HepG2 (cell line): ENCODE measurements around the gene P2RY11. TPM values are rescaled to one million over a fixed set of nuclear protein-coding genes. Genes with fewer than 3 reads are reported as not detected.

Experiments
- ATAC-seq: fragments of 200-7000 bp; cut with Tn5 transposase; 3 replicates; pipeline ENCODE4 v1.9.1; 2020; ENCODE audit warnings: mild to moderate bottlenecking, moderate library complexity
- BruUV-seq: library from RNA; stranded (reverse); fragments of 400-500 nt; replicated peaks from 2 replicates; lab custom pipeline; 2021; lab: Mats Ljungman, UMichigan
- CTCF ChIA-PET: fragments of 300-600 bp; formaldehyde crosslinking; extraction: SDS; loops from one replicate; lab custom pipeline; 2021; ENCODE audit warnings: low total read pairs, inconsistent platforms, low intra/inter-chr PET ratio; lab: Yijun Ruan, JAX
- POLR2A ChIA-PET: fragments of 350-600 bp; sonication (Branson Sonifier 250); formaldehyde crosslinking; loops from one replicate; lab custom pipeline; 2020; ENCODE audit warnings: antibody characterized with exemption, inconsistent platforms; lab: Yijun Ruan, JAX
- DNase-seq: peaks from one replicate; pipeline ENCODE4 v3.0.0-alpha.2; 2015; ENCODE audit warnings: low spot score
- FAIRE-seq: peaks from 3 replicates; lab custom pipeline; 2011; peaks lifted over from hg19 to GRCh38; lab: Jason Lieb, UNC
- H2AFZ ChIP-seq: one replicate; pipeline ENCODE4 v1.6.1; 2011; ENCODE audit warnings: low read length, inconsistent platforms
- H3K27ac ChIP-seq: fragments of 300-600 bp; 3 replicates; pipeline ENCODE4 v1.8.0; 2011; ENCODE audit warnings: mixed run types, mild to moderate bottlenecking, mixed read lengths, low read length, inconsistent platforms; ENCODE audit not compliant: insufficient read depth; ENCODE audit errors: extremely low read length
- H3K27me3 ChIP-seq, 2 experiments: fragments of 200-600 bp in 1 of 2; 2 replicates in 1 of 2; 3 replicates in 1 of 2; pipeline versions ENCODE4 v1.6.0 to v1.8.0; 2011; ENCODE audit warnings: low read length in 2 of 2, mild to moderate bottlenecking in 2 of 2, moderate library complexity in 2 of 2, inconsistent platforms in 1 of 2; ENCODE audit not compliant: insufficient read depth in 2 of 2, control insufficient read depth in 1 of 2
- H3K36me3 ChIP-seq, 2 experiments: fragments of 200-600 bp in 1 of 2; replicated peaks in 1 of 2; 2 replicates in 1 of 2; 3 replicates in 1 of 2; pipeline versions ENCODE4 v1.5.1 to v1.8.0; 2011; ENCODE audit warnings: low read length in 2 of 2, inconsistent platforms in 1 of 2; ENCODE audit not compliant: insufficient read depth in 2 of 2, control insufficient read depth in 1 of 2
- H3K4me1 ChIP-seq: 2 replicates; pipeline ENCODE4 v1.5.1; 2012; ENCODE audit warnings: low read length, inconsistent platforms; ENCODE audit not compliant: insufficient read depth
- H3K4me2 ChIP-seq: 2 replicates; pipeline ENCODE4 v1.6.0; 2011; ENCODE audit warnings: low read depth, low read length, inconsistent platforms
- H3K4me3 ChIP-seq, 3 experiments: fragments of 200-600 bp in 1 of 3; sonication (generic), shearing (Covaris generic) in 1 of 3; replicated peaks in 1 of 3; 2 replicates each; pipeline ENCODE4 v1.5.1; 2011 to 2016; ENCODE audit warnings: low read length in 3 of 3, inconsistent platforms in 2 of 3, low read depth in 2 of 3, mild to moderate bottlenecking in 2 of 3, control low read depth in 1 of 3, mixed read lengths in 1 of 3; ENCODE audit not compliant: insufficient read depth in 1 of 3
- H3K79me2 ChIP-seq: one replicate; pipeline ENCODE4 v1.6.1; 2011; ENCODE audit warnings: low read length, inconsistent platforms; ENCODE audit not compliant: insufficient read depth
- H3K9ac ChIP-seq: 2 replicates; pipeline ENCODE4 v1.6.0; 2011; ENCODE audit warnings: mild to moderate bottlenecking, low read depth, low read length, inconsistent platforms; ENCODE audit not compliant: insufficient read depth
- H3K9me3 ChIP-seq: 2 replicates; pipeline ENCODE4 v1.5.1; 2012; ENCODE audit warnings: mild to moderate bottlenecking, low read length
- H4K20me1 ChIP-seq: 2 replicates; pipeline ENCODE4 v1.6.0; 2011; ENCODE audit warnings: inconsistent platforms, mild to moderate bottlenecking, low read length, moderate library complexity; ENCODE audit not compliant: insufficient read depth
- AFF4 ChIP-seq: sonication (generic); formaldehyde crosslinking; IDR thresholded peaks from 2 replicates; pipeline ENCODE4 v1.4.0; 2020; ENCODE audit warnings: missing genetic modification reagents
- AHDC1 ChIP-seq: sonication (generic); formaldehyde crosslinking; IDR thresholded peaks from 2 replicates; pipeline ENCODE4 v1.5.1; 2020; ENCODE audit warnings: mild to moderate bottlenecking, missing genetic modification reagents, borderline replicate concordance
- KAT2B ChIP-seq: fragments of 150-350 bp; IDR thresholded peaks from 2 replicates; pipeline ENCODE4 v1.6.1; 2014; ENCODE audit warnings: low read depth, low read length, borderline replicate concordance
- NCOA5 ChIP-seq: sonication (generic); formaldehyde crosslinking; IDR thresholded peaks from 2 replicates; pipeline ENCODE4 v1.4.0; 2020; ENCODE audit warnings: missing genetic modification reagents
- SPEN ChIP-seq: sonication (generic); formaldehyde crosslinking; IDR thresholded peaks from 2 replicates; pipeline ENCODE4 v1.5.1; 2020; ENCODE audit warnings: low read depth, mild to moderate bottlenecking, missing genetic modification reagents
- ZNF230 ChIP-seq: sonication (generic); formaldehyde crosslinking; IDR thresholded peaks from 2 replicates; pipeline ENCODE4 v1.4.0; 2020; ENCODE audit warnings: mild to moderate bottlenecking, missing genetic modification reagents
- ZNF609 ChIP-seq: sonication (generic); formaldehyde crosslinking; IDR thresholded peaks from 2 replicates; pipeline ENCODE4 v1.4.0; 2020; ENCODE audit warnings: mild to moderate bottlenecking, missing genetic modification reagents, borderline replicate concordance
- WGBS: methylation state at CpG from one replicate; pipeline ENCODE4 v1.1.6; 2017; ENCODE audit warnings: low lambda C conversion rate; 5-methylcytosine and 5-hydroxymethylcytosine counted together
- in situ Hi-C: cut with HindIII; loops from 2 replicates; pipeline ENCODE4 v1.10.0; 2017; ENCODE audit warnings: low pct_unique_long_range_greater_than_20kb; ENCODE audit not compliant: extremely low pct_ligation_motif_present
- intact Hi-C: fragments of 100-400 bp; cut with micrococcal nuclease; formaldehyde crosslinking; loops from one replicate; pipeline ENCODE4 v1.10.0; 2022; ENCODE audit not compliant: unreplicated experiment
- polyA plus RNA-seq, 8 experiments: library from polyadenylated mRNA; depleted of rRNA in 3 of 8; stranded (reverse) in 7 of 8; unstranded in 1 of 8; fragments of >200 nt; fragmentation: Illumina TruSeq in 4 of 8; extraction: Trizol in 4 of 8; gene quantifications; 2 replicates each; pipeline versions ENCODE4 v1.2.1 to v1.2.3, GENCODE V29; 2011 to 2016; ENCODE audit warnings: low read depth in 4 of 8, missing spikeins in 1 of 8, mixed read lengths in 1 of 8; ENCODE audit not compliant: insufficient read depth in 1 of 8
- total RNA-seq, 5 experiments: library from RNA; depleted of rRNA; stranded (reverse); fragments of >200 nt; fragmentation: Illumina TruSeq; extraction: Trizol; gene quantifications; 2 replicates each; pipeline ENCODE4 v1.2.3, GENCODE V29; 2016; ENCODE audit warnings: low read depth in 1 of 5

The P2RY11 gene
- total and polyA plus RNA-seq, 2 of the 13 experiments (the other 11 are each of a cell fraction or from before 2014, with no cell fraction given), result 4.0 to 7.8 TPM

GRCh38 chr19:10135551-10136334 is 24.2 kb downstream of the P2RY11 start (continued):
- TF ChIP-seq ZNF609, result no peak

GRCh38 chr19:10136936-10137335 is 25.4 kb downstream of the P2RY11 start:
- Histone ChIP-seq H3K9ac (no peak overlapping the region), H3K4me1 (no peaks in the 10 kb centered on the region), H3K79me2 (no peaks in the 10 kb centered on the region), H3K9me3 (no peaks in the 10 kb centered on the region), H3K27me3 (no peaks in the 10 kb centered on the region), H3K4me3 (no peak overlapping the region), H2AFZ (no peak overlapping the region), H4K20me1 (no peaks in the 10 kb centered on the region), H3K27ac (no peak overlapping the region), H3K36me3 (peaks cover 44 to 75% of the 10 kb centered on the region in 2 experiments), H3K4me2 (no peak overlapping the region)
- in situ Hi-C loops, result no loop called here
- ChIA-PET POLR2A (no interaction called here), CTCF (no interaction called here)
- WGBS, result 98% methylated on average over 8 of the region's 14 CpGs
- BruUV-seq, result no TSS peak
- ATAC-seq (no peak), FAIRE-seq (no peak), DNase-seq (no peak)
- intact Hi-C loops, result no loop called here
- no peak for TF ChIP-seq AFF4 (CRISPR knock-in tag)
- TF ChIP-seq ZNF230 (CRISPR knock-in tag), result no peak
- no peak for TF ChIP-seq SPEN (CRISPR knock-in tag)
- no peak for TF ChIP-seq NCOA5
- no peak for TF ChIP-seq AHDC1 (CRISPR knock-in tag)
- no peak for TF ChIP-seq KAT2B
